Activated naive CD8-positive, alpha-beta T cell treated with anti-CD3 and anti-CD28 coated beads, Interleukin-2, amount 10 ng/mL, durations not matched to agents 7 days and 5 days (primary cell): Measurements from ENCODE around the gene CNTN1. TPM values are rescaled to one million over a fixed set of nuclear protein-coding genes. Genes with fewer than 3 reads are reported as not detected.

ENCODE experiments used
- ATAC-seq: fragments of 150-1000 bp; cut with Tn5 transposase; one replicate; pipeline ENCODE4 v1.10.0; 2021; ENCODE audit warnings: low read depth, moderate library complexity
- POLR2A ChIA-PET: fragments of 350-600 bp; sonication (Branson Sonifier 250); formaldehyde crosslinking; loops from one replicate; lab custom pipeline; 2021; ENCODE audit warnings: antibody characterized with exemption; lab: Charles Lee
- DNase-seq: peaks from one replicate; pipeline ENCODE4 v3.0.0; 2021
- H3K27ac Mint-ChIP-seq: one replicate; pipeline ENCODE4 v1.8.0; 2022; ENCODE audit warnings: mild to moderate bottlenecking, mixed read lengths
- H3K27me3 Mint-ChIP-seq: one replicate; pipeline ENCODE4 v1.8.0; 2022; ENCODE audit warnings: mild to moderate bottlenecking, moderate library complexity, mixed read lengths
- H3K36me3 Mint-ChIP-seq: one replicate; pipeline ENCODE4 v1.8.0; 2021; ENCODE audit warnings: mild to moderate bottlenecking, mixed read lengths
- H3K4me1 Mint-ChIP-seq: one replicate; pipeline ENCODE4 v1.8.0; 2021; ENCODE audit warnings: mixed read lengths
- H3K4me3 Mint-ChIP-seq: one replicate; pipeline ENCODE4 v1.8.0; 2022; ENCODE audit warnings: mild to moderate bottlenecking, moderate library complexity, mixed read lengths
- H3K9me3 Mint-ChIP-seq: one replicate; pipeline ENCODE4 v1.8.0; 2021; ENCODE audit warnings: mixed read lengths
- total RNA-seq, 2 experiments: library from RNA; stranded (reverse); gene quantifications; one replicate each; pipeline ENCODE4 v1.2.3, GENCODE V29; 2021

The CNTN1 gene
- total RNA-seq, 2 experiments from 2014 or later: not detected

GRCh38 chr12:40672741-40673271 is 19.4 kb upstream of the CNTN1 start:
- Mint-ChIP-seq H3K4me1 (no peaks in the 10 kb centered on the region), H3K36me3 (no peaks in the 10 kb centered on the region), H3K27me3 (no peaks in the 10 kb centered on the region), H3K9me3 (no peaks in the 10 kb centered on the region), H3K27ac (no peak overlapping the region), H3K4me3 (no peak overlapping the region)
- POLR2A ChIA-PET: no interaction called here
- DNase-seq (no peak), ATAC-seq (no peak)

DNA sequence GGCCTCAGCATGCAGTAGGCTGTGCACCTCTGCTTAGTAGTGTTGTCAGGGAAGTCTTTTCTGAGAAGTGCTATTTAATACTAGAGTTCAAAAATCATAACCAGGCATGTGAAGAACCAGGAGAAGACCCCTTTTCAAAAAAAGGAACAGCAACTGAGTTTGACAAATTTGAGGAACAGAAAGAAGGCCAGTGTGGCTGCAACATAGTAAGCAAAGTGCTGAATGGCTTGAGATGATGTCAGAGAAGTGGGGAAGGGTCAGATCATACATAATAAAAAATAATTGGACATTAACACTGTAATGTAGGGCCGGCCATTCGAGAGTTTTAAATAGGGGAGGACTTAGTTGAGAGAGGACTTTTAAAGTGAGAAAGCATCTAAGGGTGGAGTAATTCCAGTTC is 11.1 kb upstream of the CNTN1 start:
- Mint-ChIP-seq H3K27ac (no peak overlapping the region), H3K27me3 (no peaks in the 10 kb centered on the region), H3K36me3 (no peaks in the 10 kb centered on the region), H3K4me3 (no peak overlapping the region), H3K4me1 (no peaks in the 10 kb centered on the region), H3K9me3 (no peaks in the 10 kb centered on the region)
- ATAC-seq (no peak), DNase-seq (no peak)
- POLR2A ChIA-PET: no interaction called here

- Mint-ChIP-seq H3K4me1 (no peaks in the 10 kb centered on the region), H3K4me3 (no peak overlapping the region), H3K36me3 (no peaks in the 10 kb centered on the region), H3K27ac (no peak overlapping the region), H3K27me3 (no peaks in the 10 kb centered on the region), H3K9me3 (no peaks in the 10 kb centered on the region)
- DNase-seq (no peak), ATAC-seq (no peak)
- POLR2A ChIA-PET: no interaction called here
Observed at GRCh38 chr12:40684986-40685385, 7.3 kb upstream of the CNTN1 start.

- POLR2A ChIA-PET: no interaction called here
- no peak overlapping the region for H3K4me3 Mint-ChIP-seq
- no peaks in the 10 kb centered on the region for H3K36me3 Mint-ChIP-seq
- H3K9me3 Mint-ChIP-seq: no peaks in the 10 kb centered on the region
- DNase-seq (no peak), ATAC-seq (no peak)
- H3K27me3 Mint-ChIP-seq: peaks cover 14% of the 10 kb centered on the region
- H3K4me1 Mint-ChIP-seq: no peaks in the 10 kb centered on the region
- no peak overlapping the region for H3K27ac Mint-ChIP-seq
Observed at GRCh38 chr12:40688085-40688725, 4.0 kb upstream of the CNTN1 start.

DNA sequence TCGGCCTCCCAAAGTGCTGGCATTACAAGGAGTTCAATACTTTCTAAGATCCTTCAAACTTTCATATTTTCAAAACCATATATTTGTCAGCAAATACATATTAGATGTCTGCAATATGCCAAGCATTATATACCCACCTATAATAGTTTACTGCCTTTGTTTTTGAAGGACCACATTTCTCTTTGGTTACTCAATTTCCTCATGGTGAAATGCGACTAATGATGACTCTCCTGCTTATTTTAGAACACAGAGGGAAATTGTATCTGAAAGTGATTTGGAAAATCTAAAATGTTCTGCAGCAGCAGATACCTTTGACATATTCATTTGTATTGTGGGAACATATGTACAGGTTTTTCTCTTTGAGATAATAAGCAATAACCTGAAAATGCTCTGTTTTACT is 2.7 kb upstream of the CNTN1 start:
- no peaks in the 10 kb centered on the region for H3K4me1 Mint-ChIP-seq
- H3K27me3 Mint-ChIP-seq: peaks cover 27% of the 10 kb centered on the region
- no peaks in the 10 kb centered on the region for H3K9me3 Mint-ChIP-seq
- POLR2A ChIA-PET: no interaction called here
- H3K36me3 Mint-ChIP-seq: no peaks in the 10 kb centered on the region
- no peak overlapping the region for H3K4me3 Mint-ChIP-seq
- ATAC-seq (no peak), DNase-seq (no peak)
- H3K27ac Mint-ChIP-seq: no peak overlapping the region

- Mint-ChIP-seq H3K9me3 (no peaks in the 10 kb centered on the region), H3K36me3 (no peaks in the 10 kb centered on the region), H3K27me3 (peaks cover 30% of the 10 kb centered on the region), H3K4me1 (no peaks in the 10 kb centered on the region), H3K4me3 (no peak overlapping the region), H3K27ac (no peak overlapping the region)
- no peak for ATAC-seq
- POLR2A ChIA-PET: no interaction called here
- DNase-seq: no peak
Observed at GRCh38 chr12:40692765-40693206, 547 bp downstream of the CNTN1 start.

- peaks cover 30% of the 10 kb centered on the region for H3K27me3 Mint-ChIP-seq
- H3K27ac Mint-ChIP-seq: no peak overlapping the region
- POLR2A ChIA-PET: no interaction called here
- H3K36me3 Mint-ChIP-seq: no peaks in the 10 kb centered on the region
- no peaks in the 10 kb centered on the region for H3K9me3 Mint-ChIP-seq
- ATAC-seq (no peak), DNase-seq (no peak)
- H3K4me3 Mint-ChIP-seq: no peak overlapping the region
- no peaks in the 10 kb centered on the region for H3K4me1 Mint-ChIP-seq
Observed at GRCh38 chr12:40693207-40693821, 1.1 kb downstream of the CNTN1 start.

- ATAC-seq (no peak), DNase-seq (no peak)
- Mint-ChIP-seq H3K4me1 (no peaks in the 10 kb centered on the region), H3K27me3 (peaks cover 21% of the 10 kb centered on the region), H3K4me3 (no peak overlapping the region), H3K36me3 (no peaks in the 10 kb centered on the region), H3K27ac (no peak overlapping the region), H3K9me3 (no peaks in the 10 kb centered on the region)
- POLR2A ChIA-PET: no interaction called here
Observed at GRCh38 chr12:40697566-40698259, 5.5 kb downstream of the CNTN1 start.

DNA sequence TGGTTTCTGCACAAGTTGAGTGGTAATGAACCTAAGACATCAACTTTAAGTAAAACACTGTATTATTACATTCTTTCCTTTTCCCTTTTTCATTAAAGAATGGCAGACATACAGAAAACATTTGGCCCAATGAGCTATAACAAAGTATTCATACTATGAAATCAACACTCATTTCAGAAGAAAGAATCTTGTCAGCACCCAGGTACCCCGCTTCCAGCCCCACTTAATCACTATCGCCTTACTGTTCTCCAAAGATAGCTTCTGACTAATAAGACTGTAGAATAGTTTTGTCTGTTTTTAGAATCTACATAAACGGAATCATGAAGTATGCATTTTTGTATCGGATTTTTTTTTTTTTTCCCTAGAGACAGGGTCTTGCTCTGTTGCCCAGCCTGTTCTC is 9.5 kb downstream of the CNTN1 start:
- no peak for DNase-seq
- H3K36me3 Mint-ChIP-seq: no peaks in the 10 kb centered on the region
- POLR2A ChIA-PET: no interaction called here
- no peak overlapping the region for H3K4me3 Mint-ChIP-seq
- no peaks in the 10 kb centered on the region for H3K9me3 Mint-ChIP-seq
- no peaks in the 10 kb centered on the region for H3K27me3 Mint-ChIP-seq
- H3K4me1 Mint-ChIP-seq: no peaks in the 10 kb centered on the region
- ATAC-seq: no peak
- no peak overlapping the region for H3K27ac Mint-ChIP-seq

- POLR2A ChIA-PET: no interaction called here
- Mint-ChIP-seq H3K9me3 (no peaks in the 10 kb centered on the region), H3K27ac (no peak overlapping the region), H3K27me3 (no peaks in the 10 kb centered on the region), H3K4me3 (no peak overlapping the region), H3K36me3 (no peaks in the 10 kb centered on the region), H3K4me1 (no peaks in the 10 kb centered on the region)
- ATAC-seq (no peak), DNase-seq (no peak)
Observed at GRCh38 chr12:40711121-40711520, 18.9 kb downstream of the CNTN1 start.

DNA sequence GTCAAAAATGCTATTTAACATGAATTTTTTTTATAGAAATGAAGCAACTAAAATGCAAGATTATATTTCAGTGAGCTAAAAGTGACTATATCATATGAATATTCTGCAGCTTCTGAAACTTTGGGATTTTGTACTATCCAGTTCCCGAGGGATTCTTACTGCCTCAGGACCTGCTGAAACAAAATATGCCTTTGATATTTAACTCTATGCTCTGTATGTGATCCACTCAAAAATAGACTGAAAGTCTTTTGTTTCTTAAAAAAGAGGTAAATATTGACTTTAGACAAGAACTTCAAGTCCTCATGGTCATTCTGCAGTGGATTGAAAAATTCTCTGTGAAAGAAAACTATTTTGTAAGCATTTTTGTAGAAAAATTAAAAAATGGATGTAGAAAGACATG is 22.4 kb downstream of the CNTN1 start:
- POLR2A ChIA-PET: no interaction called here
- Mint-ChIP-seq H3K27me3 (no peaks in the 10 kb centered on the region), H3K27ac (no peak overlapping the region), H3K36me3 (no peaks in the 10 kb centered on the region), H3K9me3 (no peaks in the 10 kb centered on the region), H3K4me3 (no peak overlapping the region), H3K4me1 (no peaks in the 10 kb centered on the region)
- no peak for ATAC-seq
- no peak for DNase-seq

GRCh38 chr12:40716037-40716436 is 23.8 kb downstream of the CNTN1 start:
- DNase-seq (no peak), ATAC-seq (no peak)
- Mint-ChIP-seq H3K27me3 (no peaks in the 10 kb centered on the region), H3K4me1 (no peaks in the 10 kb centered on the region), H3K9me3 (no peaks in the 10 kb centered on the region), H3K27ac (no peak overlapping the region), H3K4me3 (no peak overlapping the region), H3K36me3 (no peaks in the 10 kb centered on the region)
- POLR2A ChIA-PET: no interaction called here

- Mint-ChIP-seq H3K4me3 (no peak overlapping the region), H3K27ac (no peak overlapping the region), H3K27me3 (no peaks in the 10 kb centered on the region), H3K36me3 (no peaks in the 10 kb centered on the region), H3K4me1 (no peaks in the 10 kb centered on the region), H3K9me3 (no peaks in the 10 kb centered on the region)
- POLR2A ChIA-PET: no interaction called here
- DNase-seq (no peak), ATAC-seq (no peak)
Observed at GRCh38 chr12:40717576-40717975, 25.3 kb downstream of the CNTN1 start.

- Mint-ChIP-seq H3K27ac (no peak overlapping the region), H3K4me3 (no peak overlapping the region), H3K36me3 (no peaks in the 10 kb centered on the region), H3K27me3 (no peaks in the 10 kb centered on the region), H3K9me3 (no peaks in the 10 kb centered on the region), H3K4me1 (no peaks in the 10 kb centered on the region)
- DNase-seq (no peak), ATAC-seq (no peak)
- POLR2A ChIA-PET: no interaction called here
Observed at GRCh38 chr12:40718878-40719372, 26.7 kb downstream of the CNTN1 start.
